PC-9 (cell line): Measurements from ENCODE around the gene RPTOR.

Experiments
- EZH2 ChIP-seq: fragments of 200-600 bp; sonication (generic); IDR thresholded peaks from 2 replicates; pipeline ENCODE4 v1.8.0; 2017; ENCODE audit warnings: antibody characterized with exemption, low read depth
- TF ChIP-seq, protein P1 (sequence below): fragments of 200-600 bp; sonication (generic); conservative IDR thresholded peaks from 2 replicates; pipeline ENCODE4 v1.6.1; 2017; ENCODE audit warnings: mixed run types, antibody characterized with exemption, mild to moderate bottlenecking, moderate library complexity

DNA sequence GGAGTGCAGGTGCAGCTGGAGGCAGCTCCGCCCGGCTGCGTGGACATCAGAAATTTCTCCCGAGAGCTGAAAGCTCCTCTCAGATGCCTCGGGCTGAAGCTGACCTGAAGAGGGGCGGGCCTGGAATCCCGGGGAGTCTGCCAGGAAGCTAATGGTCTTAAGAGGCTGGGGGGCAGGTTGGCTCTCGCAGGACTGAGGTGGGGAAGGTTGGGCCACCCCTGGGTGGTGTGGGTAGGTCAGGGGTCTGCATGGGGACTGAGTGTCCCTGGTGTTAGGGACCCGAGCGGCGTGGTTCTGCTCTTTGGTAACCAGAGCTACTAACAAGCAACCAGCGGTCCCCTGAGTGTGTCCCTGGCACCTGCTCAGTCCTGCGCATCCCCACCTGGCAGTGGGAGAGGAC lies 450.5 kb downstream of the RPTOR start:
- TF ChIP-seq, protein P1, sequence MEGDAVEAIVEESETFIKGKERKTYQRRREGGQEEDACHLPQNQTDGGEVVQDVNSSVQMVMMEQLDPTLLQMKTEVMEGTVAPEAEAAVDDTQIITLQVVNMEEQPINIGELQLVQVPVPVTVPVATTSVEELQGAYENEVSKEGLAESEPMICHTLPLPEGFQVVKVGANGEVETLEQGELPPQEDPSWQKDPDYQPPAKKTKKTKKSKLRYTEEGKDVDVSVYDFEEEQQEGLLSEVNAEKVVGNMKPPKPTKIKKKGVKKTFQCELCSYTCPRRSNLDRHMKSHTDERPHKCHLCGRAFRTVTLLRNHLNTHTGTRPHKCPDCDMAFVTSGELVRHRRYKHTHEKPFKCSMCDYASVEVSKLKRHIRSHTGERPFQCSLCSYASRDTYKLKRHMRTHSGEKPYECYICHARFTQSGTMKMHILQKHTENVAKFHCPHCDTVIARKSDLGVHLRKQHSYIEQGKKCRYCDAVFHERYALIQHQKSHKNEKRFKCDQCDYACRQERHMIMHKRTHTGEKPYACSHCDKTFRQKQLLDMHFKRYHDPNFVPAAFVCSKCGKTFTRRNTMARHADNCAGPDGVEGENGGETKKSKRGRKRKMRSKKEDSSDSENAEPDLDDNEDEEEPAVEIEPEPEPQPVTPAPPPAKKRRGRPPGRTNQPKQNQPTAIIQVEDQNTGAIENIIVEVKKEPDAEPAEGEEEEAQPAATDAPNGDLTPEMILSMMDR: no peak
- TF ChIP-seq EZH2: no peak
